Measurements from ENCODE around the gene DRAM1. TPM values are rescaled to one million over a fixed set of nuclear protein-coding genes. Genes with fewer than 3 reads are reported as not detected.
"Not testable (repeated sequence)": the region's sequence is repeated elsewhere in the genome, so short reads cannot be mapped to it uniquely, and the experiment has no call there.

DRAM1 gene
- total and polyA plus RNA-seq, 3 donors from 2014 or later = 4.4 to 13.1 (median 4.5) TPM

GRCh38 chr12:101909646-101910045 is 32.3 kb downstream of the DRAM1 start:
- no peak for TF ChIP-seq CTCF (IDR thresholded peaks at IDR 0.05)
- intact Hi-C loops (cut with DNase I; ENCODE audit: low total_unique reads) = no loop called here
- WGBS, 2 donors = 77 to 80% methylated on average over 7 of the region's 7 CpGs

GRCh38 chr12:101915841-101916240 is 38.5 kb downstream of the DRAM1 start:
- intact Hi-C loops (cut with DNase I; ENCODE audit: low total_unique reads) = no loop called here
- no peaks in the 10 kb centered on the region for H3K27me3 ChIP-seq
- no peaks in the 10 kb centered on the region for H3K4me1 ChIP-seq
- TF ChIP-seq POLR2A (IDR thresholded peaks at IDR 0.05) (no peak), CTCF (IDR thresholded peaks at IDR 0.05) (no peak)
- 85 to 92% methylated on average over 5 of the region's 5 CpGs for WGBS, 2 donors
- H3K9me3 ChIP-seq = no peaks in the 10 kb centered on the region
- H3K36me3 ChIP-seq (ENCODE audit: low read depth, missing control alignments) = no peaks in the 10 kb centered on the region
- DNase-seq = no peak
- no peak overlapping the region for H3K27ac ChIP-seq
- H3K4me3 ChIP-seq = no peak overlapping the region

More at GRCh38 chr12:101909646-101910045, 32.3 kb downstream of the DRAM1 start:
- DNase-seq = no peak
- Histone ChIP-seq H3K4me3 (no peak overlapping the region), H3K27ac (no peak overlapping the region), H3K4me1 (no peaks in the 10 kb centered on the region), H3K9me3 (no peaks in the 10 kb centered on the region), H3K36me3 (ENCODE audit: low read depth, missing control alignments) (no peaks in the 10 kb centered on the region), H3K27me3 (no peaks in the 10 kb centered on the region)

- intact Hi-C loops (cut with DNase I; ENCODE audit: low total_unique reads); H3K9me3 ChIP-seq; H3K27me3 ChIP-seq; H3K36me3 ChIP-seq (ENCODE audit: low read depth, missing control alignments); DNase-seq; H3K4me1 ChIP-seq; H3K4me3 ChIP-seq; H3K27ac ChIP-seq: not testable (repeated sequence)
- 88 to 97% methylated on average over 4 of the region's 4 CpGs for WGBS, 2 donors
Measured at GRCh38 chr12:101918805-101919204, 41.4 kb downstream of the DRAM1 start.

- TF ChIP-seq POLR2A (IDR thresholded peaks at IDR 0.05) (no peak), CTCF (IDR thresholded peaks at IDR 0.05) (no peak)
- no peak overlapping the region for H3K4me3 ChIP-seq
- DNase-seq = no peak
- no peak overlapping the region for H3K27ac ChIP-seq
- 93 to 95% methylated on average over 3 of the region's 3 CpGs for WGBS, 2 donors
- no peaks in the 10 kb centered on the region for H3K4me1 ChIP-seq
- intact Hi-C loops (cut with DNase I; ENCODE audit: low total_unique reads) = no loop called here
- H3K9me3 ChIP-seq = no peaks in the 10 kb centered on the region
- no peaks in the 10 kb centered on the region for H3K36me3 ChIP-seq (ENCODE audit: low read depth, missing control alignments)
- no peaks in the 10 kb centered on the region for H3K27me3 ChIP-seq
Measured at GRCh38 chr12:101919447-101919846, 42.1 kb downstream of the DRAM1 start.

GRCh38 chr12:101920906-101921305 is 43.5 kb downstream of the DRAM1 start:
- DNase-seq = no peak

More at GRCh38 chr12:101920906-101921305, 43.5 kb downstream of the DRAM1 start:
- H3K27me3 ChIP-seq = no peaks in the 10 kb centered on the region
- no peaks in the 10 kb centered on the region for H3K4me1 ChIP-seq
- intact Hi-C loops (cut with DNase I; ENCODE audit: low total_unique reads) = no loop called here
- no peak overlapping the region for H3K27ac ChIP-seq
- TF ChIP-seq CTCF (IDR thresholded peaks at IDR 0.05) = no peak
- no peak for TF ChIP-seq POLR2A (IDR thresholded peaks at IDR 0.05)
- H3K36me3 ChIP-seq (ENCODE audit: low read depth, missing control alignments) = no peaks in the 10 kb centered on the region
- H3K9me3 ChIP-seq = no peaks in the 10 kb centered on the region
- WGBS, 2 donors = 89% methylated on average over 2 of the region's 2 CpGs
- no peak overlapping the region for H3K4me3 ChIP-seq
